IMR-90 (cell line): ENCODE data around the gene IMP3.

Experiments used
- POLR2A ChIP-seq: IDR thresholded peaks from 2 replicates; pipeline ENCODE4 v1.6.1; 2012; ENCODE audit warnings: mild to moderate bottlenecking, low read depth, low read length
- TF ChIP-seq, protein P1 (sequence below): conservative IDR thresholded peaks from 2 replicates; pipeline ENCODE4 v1.5.1; 2012; ENCODE audit warnings: mild to moderate bottlenecking, low read depth, low read length, improper control_type of control experiment

DNA sequence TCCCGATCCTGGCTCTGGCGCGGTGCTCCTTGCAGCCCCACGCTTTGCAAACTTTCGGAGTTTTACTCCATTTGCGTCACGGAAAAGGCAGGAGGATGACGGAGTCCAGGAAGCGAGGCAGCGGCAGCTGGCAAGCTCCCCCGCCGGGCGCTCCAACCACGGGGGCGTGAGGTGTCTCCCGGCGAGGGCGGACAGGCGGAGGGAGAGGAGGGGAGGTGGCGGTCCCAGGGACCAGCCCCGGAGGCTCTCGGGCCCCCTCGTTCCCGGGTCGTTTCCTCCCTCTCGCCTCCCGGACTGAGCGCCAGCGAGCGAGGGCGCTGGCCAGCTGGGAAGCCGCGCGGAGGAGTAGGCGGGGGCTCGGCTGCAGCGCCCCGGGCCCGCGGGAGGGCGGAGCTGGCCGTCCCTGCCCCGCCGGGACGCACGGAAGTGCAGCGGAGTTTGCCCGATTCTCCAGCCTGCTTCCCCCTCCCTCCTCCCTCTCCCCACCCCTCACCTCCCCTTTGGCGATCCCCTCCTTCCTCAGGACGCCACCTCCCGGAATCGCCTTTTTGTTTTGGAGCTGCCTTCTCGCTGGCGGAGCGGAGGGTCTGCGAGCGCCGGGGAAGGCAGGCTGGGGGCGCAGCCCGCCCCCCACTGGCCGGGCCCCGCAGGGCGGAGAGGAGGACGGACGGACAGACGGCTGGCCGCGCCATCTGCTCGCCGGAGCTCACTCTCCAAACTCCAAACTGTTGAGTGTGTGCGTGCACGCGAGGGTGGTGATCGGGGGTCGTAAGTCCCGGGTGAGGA lies 7.5 kb upstream of the IMP3 start, which contains the start of gene SNX33:
- TF ChIP-seq POLR2A, result peak; percentile 84
- TF ChIP-seq, protein P1, sequence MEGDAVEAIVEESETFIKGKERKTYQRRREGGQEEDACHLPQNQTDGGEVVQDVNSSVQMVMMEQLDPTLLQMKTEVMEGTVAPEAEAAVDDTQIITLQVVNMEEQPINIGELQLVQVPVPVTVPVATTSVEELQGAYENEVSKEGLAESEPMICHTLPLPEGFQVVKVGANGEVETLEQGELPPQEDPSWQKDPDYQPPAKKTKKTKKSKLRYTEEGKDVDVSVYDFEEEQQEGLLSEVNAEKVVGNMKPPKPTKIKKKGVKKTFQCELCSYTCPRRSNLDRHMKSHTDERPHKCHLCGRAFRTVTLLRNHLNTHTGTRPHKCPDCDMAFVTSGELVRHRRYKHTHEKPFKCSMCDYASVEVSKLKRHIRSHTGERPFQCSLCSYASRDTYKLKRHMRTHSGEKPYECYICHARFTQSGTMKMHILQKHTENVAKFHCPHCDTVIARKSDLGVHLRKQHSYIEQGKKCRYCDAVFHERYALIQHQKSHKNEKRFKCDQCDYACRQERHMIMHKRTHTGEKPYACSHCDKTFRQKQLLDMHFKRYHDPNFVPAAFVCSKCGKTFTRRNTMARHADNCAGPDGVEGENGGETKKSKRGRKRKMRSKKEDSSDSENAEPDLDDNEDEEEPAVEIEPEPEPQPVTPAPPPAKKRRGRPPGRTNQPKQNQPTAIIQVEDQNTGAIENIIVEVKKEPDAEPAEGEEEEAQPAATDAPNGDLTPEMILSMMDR, result peak; percentile 49
